Hepatic stellate cell (primary cell): ENCODE results near the gene RPL18.
A peak's percentile ranks its signal among the peaks of the same experiment; 100 is the strongest.
"Not testable (repeated sequence)": the region's sequence is repeated elsewhere in the genome, so short reads cannot be mapped to it uniquely, and the experiment has no call there.

Experiments
- DNase-seq: peaks from one replicate; pipeline ENCODE4 v3.0.0; 2011; ENCODE audit warnings: low spot score

Gene RPL18

GRCh38 chr19:48644355-48644754, 25.4 kb upstream of the RPL18 start:
- DNase-seq = no peak

- no peak for DNase-seq
Observed at GRCh38 chr19:48642862-48643261, 23.9 kb upstream of the RPL18 start.

DNA sequence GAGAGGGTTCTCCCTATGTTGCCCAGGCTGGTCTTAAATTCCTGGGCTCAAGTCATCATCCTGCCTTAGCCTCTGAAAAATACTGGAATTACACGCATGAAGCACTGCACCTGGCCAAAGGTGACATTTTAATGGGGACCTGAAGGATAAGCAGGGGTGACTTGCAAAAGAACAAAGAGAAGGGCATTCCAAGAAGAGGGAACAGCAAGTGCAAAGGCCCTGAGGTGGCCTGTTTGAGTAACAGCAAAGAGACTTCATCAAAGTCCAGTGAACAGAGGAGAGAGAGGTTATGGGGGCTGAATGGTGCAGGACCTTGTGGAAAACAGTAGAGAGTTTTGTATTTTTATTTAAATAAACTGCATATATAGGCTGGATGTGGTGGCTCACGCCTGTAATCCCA, 22.9 kb upstream of the RPL18 start:
- DNase-seq = no peak

DNA sequence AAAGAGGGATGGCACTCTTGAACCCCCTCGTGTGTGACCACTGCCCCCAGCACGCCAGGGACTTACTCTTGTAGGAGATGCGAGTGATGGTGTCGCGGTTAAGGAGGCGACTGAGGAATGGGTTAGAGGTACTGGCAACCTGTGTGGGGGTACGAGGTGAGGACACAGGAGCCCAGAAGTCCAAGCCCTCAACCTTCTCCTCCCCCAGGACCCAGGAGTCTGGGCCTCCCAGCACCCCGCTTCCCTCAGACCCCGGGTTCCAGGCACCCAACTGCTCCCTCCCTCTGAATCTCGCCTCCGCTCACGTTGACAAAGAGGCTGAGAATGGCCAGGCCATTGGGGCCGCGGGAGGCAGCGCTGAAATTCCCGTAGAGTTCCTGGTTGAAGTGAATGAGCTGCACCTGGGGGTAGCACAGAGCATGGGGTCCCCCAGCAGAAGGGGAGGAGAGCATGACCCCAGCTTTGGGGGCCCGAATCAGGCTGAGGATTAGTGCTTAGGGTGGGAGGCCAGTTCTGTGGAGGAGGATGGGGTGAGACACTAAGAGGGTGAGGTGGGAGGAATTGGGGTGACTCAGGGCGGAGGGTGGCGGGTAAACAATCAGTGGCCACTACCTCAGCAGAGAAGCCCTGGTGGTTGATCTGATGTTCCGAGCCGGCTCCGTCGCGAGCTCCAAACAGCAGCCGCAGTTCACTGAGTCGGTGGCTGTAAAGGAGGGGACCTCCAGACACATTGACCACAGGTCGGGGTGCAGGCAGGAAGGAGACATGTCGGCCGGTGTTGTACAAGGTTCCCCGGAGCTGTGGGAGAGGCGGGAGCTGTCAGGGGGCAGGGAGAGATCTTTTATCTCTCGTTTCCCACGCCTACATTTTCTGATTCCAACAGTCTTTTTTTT, 20.8 kb upstream of the RPL18 start:
- DNase-seq = no peak

- no peak for DNase-seq
Observed at GRCh38 chr19:48638831-48639381, 19.9 kb upstream of the RPL18 start.

- peak; percentile 94 for DNase-seq
Observed at GRCh38 chr19:48637948-48638830, 19.2 kb upstream of the RPL18 start.

DNA sequence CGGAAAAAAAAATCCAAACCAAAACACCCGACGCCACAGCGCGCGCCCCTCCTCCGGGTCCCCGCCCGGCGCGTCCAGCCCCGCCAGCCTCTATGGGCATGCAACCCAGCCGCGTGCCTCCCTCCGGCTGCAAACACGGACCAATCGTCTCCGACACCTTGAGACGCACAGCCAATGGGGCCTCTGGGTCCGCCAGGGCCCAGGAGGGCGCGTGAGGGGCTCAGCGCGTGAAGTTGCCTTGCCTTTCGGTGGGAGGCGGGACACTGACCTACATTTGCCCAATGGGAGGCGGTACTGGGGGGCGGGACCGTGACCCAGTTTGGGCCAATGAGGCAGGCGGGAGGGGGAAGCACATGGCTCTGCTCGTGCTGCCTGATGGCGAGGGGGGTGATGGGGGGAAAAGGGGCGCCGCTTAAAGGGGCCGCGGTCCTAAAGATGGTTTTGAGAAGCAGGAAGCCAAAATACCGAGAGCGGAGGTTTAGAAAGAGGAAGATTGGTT, 18.5 kb upstream of the RPL18 start:
- DNase-seq = peak; percentile 99

DNA sequence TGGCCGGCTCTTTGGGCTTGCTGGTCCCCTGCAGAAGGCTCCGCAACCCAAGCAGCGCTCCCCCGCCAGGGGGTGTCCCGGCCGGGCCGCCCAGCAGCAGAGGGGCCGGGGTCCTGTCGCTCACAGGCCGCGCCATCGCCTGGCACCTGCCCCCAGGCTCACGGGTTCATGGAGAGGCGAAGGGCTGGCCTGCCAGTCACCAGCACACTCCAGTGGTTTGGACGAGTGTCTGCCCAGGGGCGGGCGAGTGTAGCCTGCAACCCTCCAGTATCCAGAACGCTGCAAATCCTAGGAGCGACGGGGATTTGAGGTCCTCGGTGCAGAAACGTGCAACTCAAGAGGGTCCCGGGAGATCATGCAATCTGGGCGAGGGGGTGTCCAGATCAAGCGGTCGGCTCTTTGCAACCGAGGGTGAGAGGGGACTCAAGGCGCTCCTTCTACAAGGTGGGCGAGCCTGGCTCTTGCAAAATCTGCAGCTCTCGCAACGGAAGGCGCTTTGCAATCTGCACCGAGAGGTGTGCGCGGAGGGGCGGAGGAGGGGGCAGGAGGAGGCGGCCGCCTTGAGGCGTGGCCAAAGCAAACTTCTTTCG, 18.0 kb upstream of the RPL18 start, which contains the start of gene DBP:
Gene DBP (minus strand): TSS at position 521 of the 590 bp plus-strand sequence. CDS start 385 bp downstream, at position 136.
- DNase-seq = peak; percentile 69

- DNase-seq = no peak
Observed at GRCh38 chr19:48635966-48636858, 17.2 kb upstream of the RPL18 start.

GRCh38 chr19:48635263-48635965, 16.4 kb upstream of the RPL18 start:
- peak; percentile 70 for DNase-seq

- peak; percentile 93 for DNase-seq
Observed at GRCh38 chr19:48634424-48635262, 15.7 kb upstream of the RPL18 start.

DNA sequence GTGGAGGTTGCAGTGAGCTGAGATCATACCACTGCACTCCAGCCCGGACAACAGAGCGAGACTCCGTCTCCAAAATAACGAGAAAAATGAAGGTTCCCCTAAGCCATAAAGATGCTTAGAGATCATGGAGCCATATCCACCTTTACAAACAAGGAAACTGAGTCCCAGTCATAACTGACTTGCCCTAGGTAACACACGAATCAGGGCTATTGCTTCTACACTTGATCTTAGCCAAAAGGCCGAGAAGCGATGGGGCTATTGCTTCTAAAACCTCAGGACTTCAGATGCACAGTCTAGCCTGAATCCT, 15.0 kb upstream of the RPL18 start:
- DNase-seq = no peak

- DNase-seq = no peak
Observed at GRCh38 chr19:48633148-48634035, 14.4 kb upstream of the RPL18 start.

- no peak for DNase-seq
Observed at GRCh38 chr19:48632692-48633147, 13.7 kb upstream of the RPL18 start.

DNA sequence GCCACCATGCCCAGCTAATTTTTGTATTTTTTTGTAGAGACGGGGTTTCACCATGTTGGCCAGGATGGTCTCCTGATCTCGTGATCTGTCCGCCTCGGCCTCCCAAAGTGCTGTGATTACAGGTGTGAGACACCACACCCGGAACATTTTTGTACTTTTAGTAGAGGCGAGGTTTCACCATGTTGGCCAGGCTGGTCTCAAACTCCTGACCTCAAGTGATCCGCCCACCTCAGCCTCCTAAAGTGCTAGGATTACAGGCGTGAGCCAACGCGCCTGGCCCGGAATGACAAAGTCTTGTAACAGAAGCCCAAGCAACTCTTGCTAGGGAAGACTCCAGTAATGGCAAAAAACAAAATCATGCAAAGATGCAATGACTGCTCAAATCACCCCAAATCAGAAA, 13.3 kb upstream of the RPL18 start:
- not testable (repeated sequence) for DNase-seq

- no peak for DNase-seq
Observed at GRCh38 chr19:48631225-48631624, 12.2 kb upstream of the RPL18 start.

GRCh38 chr19:48630296-48631063, 11.5 kb upstream of the RPL18 start:
- DNase-seq = no peak
